H4 (cell line): Measurements from ENCODE around the gene CDH11. TPM values are rescaled to one million over a fixed set of nuclear protein-coding genes. Genes with fewer than 3 reads are reported as not detected.

Experiments used
- DNase-seq: peaks from one replicate; pipeline ENCODE4 v3.0.0-alpha.2; 2015; ENCODE audit warnings: low spot score
- total RNA-seq: library from RNA; depleted of rRNA; stranded (reverse); fragments of >200 nt; shearing (Covaris generic); gene quantifications from 2 replicates; pipeline ENCODE4 v1.2.3, GENCODE V29; 2014

CDH11 gene
- total RNA-seq, 1 experiment from 2014 or later: 56.6 TPM

- peak; percentile 92 for DNase-seq
These were observed 50.9 kb downstream of the CDH11 start for GRCh38 chr16:65070831-65071432.

GRCh38 chr16:65069766-65070165 lies 52.1 kb downstream of the CDH11 start:
- no peak for DNase-seq

GRCh38 chr16:65069065-65069464 lies 52.8 kb downstream of the CDH11 start:
- peak; percentile 13 for DNase-seq

GRCh38 chr16:65068151-65068740 lies 53.6 kb downstream of the CDH11 start:
- no peak for DNase-seq

GRCh38 chr16:65066651-65067050 lies 55.2 kb downstream of the CDH11 start:
- DNase-seq: no peak

GRCh38 chr16:65065031-65065430 lies 56.8 kb downstream of the CDH11 start:
- DNase-seq: no peak

- no peak for DNase-seq
These were observed 57.7 kb downstream of the CDH11 start for GRCh38 chr16:65064131-65064530.

- no peak for DNase-seq
These were observed 58.9 kb downstream of the CDH11 start for GRCh38 chr16:65062736-65063583.

GRCh38 chr16:65061935-65062518 lies 59.8 kb downstream of the CDH11 start:
- no peak for DNase-seq

GRCh38 chr16:65061263-65061662 lies 60.6 kb downstream of the CDH11 start:
- no peak for DNase-seq

- no peak for DNase-seq
These were observed 62.4 kb downstream of the CDH11 start for GRCh38 chr16:65059406-65059980.

- DNase-seq: no peak
These were observed 64.7 kb downstream of the CDH11 start for GRCh38 chr16:65057184-65057583.

- no peak for DNase-seq
These were observed 67.4 kb downstream of the CDH11 start for GRCh38 chr16:65054457-65054856.

- no peak for DNase-seq
These were observed 72.2 kb downstream of the CDH11 start for GRCh38 chr16:65049679-65050078.

- DNase-seq: no peak
These were observed 75.9 kb downstream of the CDH11 start for GRCh38 chr16:65045961-65046360.

- DNase-seq: peak; percentile 59
These were observed 77.0 kb downstream of the CDH11 start for GRCh38 chr16:65044873-65045272.

GRCh38 chr16:65044026-65044425 lies 77.8 kb downstream of the CDH11 start:
- no peak for DNase-seq

- DNase-seq: no peak
These were observed 79.2 kb downstream of the CDH11 start for GRCh38 chr16:65042438-65043365.

- DNase-seq: no peak
These were observed 80.2 kb downstream of the CDH11 start for GRCh38 chr16:65041667-65042066.

GRCh38 chr16:65038100-65038499 lies 83.8 kb downstream of the CDH11 start:
- DNase-seq: no peak

GRCh38 chr16:65037556-65037955 lies 84.3 kb downstream of the CDH11 start:
- DNase-seq: no peak
